ENCODE measurements around the gene PPA2. TPM values are rescaled to one million over a fixed set of nuclear protein-coding genes. Genes with fewer than 3 reads are reported as not detected.

The PPA2 gene
- total RNA-seq, 1 donor from 2014 or later, result 49.3 TPM

GRCh38 chr4:105348719-105349118 lies 125.1 kb downstream of the PPA2 start:
- Histone ChIP-seq H3K27ac (no peak overlapping the region), H3K36me3 (no peaks in the 10 kb centered on the region), H3K27me3 (no peaks in the 10 kb centered on the region), H3K9me3 (no peaks in the 10 kb centered on the region), H3K4me3 (no peak overlapping the region), H3K4me1 (no peaks in the 10 kb centered on the region)
- intact Hi-C loops (cut with DNase I), result no loop called here
- no peak for TF ChIP-seq CTCF (IDR thresholded peaks at IDR 0.05)
- no peak for DNase-seq (ENCODE audit: low spot score in 2 of 2)

- Histone ChIP-seq H3K27ac (no peak overlapping the region), H3K9me3 (no peaks in the 10 kb centered on the region), H3K4me3 (no peak overlapping the region), H3K36me3 (no peaks in the 10 kb centered on the region), H3K27me3 (no peaks in the 10 kb centered on the region), H3K4me1 (no peaks in the 10 kb centered on the region)
- DNase-seq (ENCODE audit: low spot score in 2 of 2), result no peak
- TF ChIP-seq CTCF (IDR thresholded peaks at IDR 0.05), result no peak
- intact Hi-C loops (cut with DNase I), result no loop called here
Observed at GRCh38 chr4:105346869-105347268, 127.0 kb downstream of the PPA2 start.

DNA sequence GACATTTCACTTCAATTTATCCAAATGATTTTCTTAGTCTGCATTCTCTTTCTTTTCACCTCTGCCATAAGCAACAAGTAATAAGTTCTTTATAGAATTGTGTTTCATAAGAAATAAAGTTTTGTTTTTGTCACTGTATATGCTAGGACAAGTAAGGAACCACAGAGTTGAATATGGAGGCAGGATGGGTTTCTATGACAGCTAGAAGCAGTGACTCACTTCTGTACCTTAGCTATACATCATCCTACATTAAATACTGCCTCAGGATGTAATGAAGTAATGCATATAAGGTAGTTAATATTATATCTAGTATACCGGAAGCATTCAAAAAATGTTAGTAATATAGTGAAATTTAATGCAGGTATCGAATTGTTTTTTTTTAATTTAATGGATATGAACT lies 128.0 kb downstream of the PPA2 start:
- H3K36me3 ChIP-seq, result no peaks in the 10 kb centered on the region
- H3K9me3 ChIP-seq, result no peaks in the 10 kb centered on the region
- no peak overlapping the region for H3K4me3 ChIP-seq
- no peaks in the 10 kb centered on the region for H3K4me1 ChIP-seq
- DNase-seq (ENCODE audit: low spot score in 2 of 2), result no peak
- H3K27me3 ChIP-seq, result no peaks in the 10 kb centered on the region
- no peak for TF ChIP-seq CTCF (IDR thresholded peaks at IDR 0.05)
- no peak overlapping the region for H3K27ac ChIP-seq
- intact Hi-C loops (cut with DNase I), result no loop called here

DNA sequence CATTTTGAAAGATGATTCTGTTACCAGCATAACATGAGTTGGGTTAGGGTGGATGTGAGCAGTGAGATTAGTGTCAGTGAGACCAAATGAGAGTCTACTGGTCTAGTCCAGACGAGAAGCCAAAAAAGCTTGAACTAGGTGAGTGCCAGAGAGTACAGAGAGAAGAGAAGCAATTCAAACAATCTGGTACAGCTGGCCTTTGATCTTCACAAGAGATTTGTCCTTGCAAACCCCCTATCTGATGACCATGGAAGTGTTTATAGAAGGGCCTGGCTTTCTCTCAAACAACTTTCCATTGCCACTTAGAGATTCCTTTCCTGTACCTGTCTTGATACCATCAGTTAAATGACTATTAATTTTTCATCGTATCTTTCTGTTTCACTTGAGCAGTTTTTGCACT lies 128.5 kb downstream of the PPA2 start:
- Histone ChIP-seq H3K4me3 (no peak overlapping the region), H3K27ac (no peak overlapping the region), H3K36me3 (no peaks in the 10 kb centered on the region), H3K27me3 (no peaks in the 10 kb centered on the region), H3K9me3 (no peaks in the 10 kb centered on the region), H3K4me1 (no peaks in the 10 kb centered on the region)
- no peak for DNase-seq (ENCODE audit: low spot score in 2 of 2)
- TF ChIP-seq CTCF (IDR thresholded peaks at IDR 0.05), result no peak
- intact Hi-C loops (cut with DNase I), result no loop called here

- Histone ChIP-seq H3K36me3 (peaks cover 0 to 5% of the 10 kb centered on the region in 2 donors), H3K9me3 (no peaks in the 10 kb centered on the region)
- no peak for DNase-seq (ENCODE audit: low spot score in 2 of 2)
Observed at GRCh38 chr4:105344141-105344540, 129.7 kb downstream of the PPA2 start.

More at GRCh38 chr4:105344141-105344540, 129.7 kb downstream of the PPA2 start:
- Histone ChIP-seq H3K27me3 (no peaks in the 10 kb centered on the region), H3K4me3 (no peak overlapping the region), H3K4me1 (no peaks in the 10 kb centered on the region), H3K27ac (no peak overlapping the region)
- intact Hi-C loops (cut with DNase I), result no loop called here
- no peak for TF ChIP-seq CTCF (IDR thresholded peaks at IDR 0.05)
